ENCODE data around the gene WDR36. TPM values are rescaled to one million over a fixed set of nuclear protein-coding genes. Genes with fewer than 3 reads are reported as not detected.

WDR36 gene
- polyA plus RNA-seq, 1 of the 3 experiments (the other 2 are of a cell fraction), result 6.7 TPM

DNA sequence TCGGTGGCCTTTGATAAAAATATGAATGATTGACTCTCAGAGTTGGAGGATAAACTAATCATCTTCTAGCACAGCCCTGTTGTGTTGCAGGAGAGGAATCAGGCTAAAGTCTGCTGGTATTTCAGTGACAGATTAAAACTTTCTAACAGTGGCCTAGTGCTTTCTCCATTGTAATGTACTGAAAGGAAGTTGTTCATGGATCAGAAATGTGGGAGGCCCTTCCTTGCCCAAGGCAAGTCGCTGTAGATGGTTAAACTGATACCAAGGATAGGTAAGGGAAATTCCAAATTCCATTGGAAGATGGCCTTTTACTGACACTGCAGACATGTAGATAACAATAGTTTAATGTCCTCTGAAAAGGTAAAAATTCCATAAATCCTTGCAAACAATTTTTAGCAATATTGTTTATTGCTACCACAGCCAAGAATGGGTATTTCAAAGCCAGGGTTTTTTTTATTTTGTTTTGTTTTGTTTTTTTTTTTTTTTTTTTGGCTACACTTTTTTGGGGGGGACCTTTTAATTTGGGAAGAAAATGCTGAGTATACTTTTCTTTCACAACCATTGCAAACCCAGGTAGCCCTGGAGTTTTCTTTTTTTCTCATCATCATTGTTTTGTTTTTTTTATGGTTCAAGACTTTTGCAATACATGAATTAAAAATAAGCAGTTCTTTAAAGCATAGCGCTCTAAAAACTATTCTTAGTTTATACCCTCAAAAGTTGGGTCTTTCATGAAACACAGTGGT, 35.5 kb downstream of the WDR36 start (continued):
- TF ChIP-seq CTCF (IDR thresholded peaks at IDR 0.05) (no peak), YY1 (IDR thresholded peaks at IDR 0.05; ENCODE audit: low read depth) (no peak), TCF12 (IDR thresholded peaks at IDR 0.05) (peak; percentile 2; the same call in 1 of the 2 replicates), SMC3 (IDR thresholded peaks at IDR 0.05; ENCODE audit: low read depth, low read length) (no peak), MAX (IDR thresholded peaks at IDR 0.05; ENCODE audit: low read depth) (no peak), EZH2phosphoT487 (IDR thresholded peaks at IDR 0.05; ENCODE audit: borderline replicate concordance, low read depth) (no peak), GATA2 (CRISPR knock-in tag; IDR thresholded peaks at IDR 0.05) (no peak), RCOR1 (IDR thresholded peaks at IDR 0.05; ENCODE audit: low read length) (no peak), POLR2AphosphoS5 (IDR thresholded peaks at IDR 0.05; ENCODE audit: low read depth, low read length) (no peak), NFIC (IDR thresholded peaks at IDR 0.05; ENCODE audit: borderline replicate concordance) (no peak), SIN3A (IDR thresholded peaks at IDR 0.05; ENCODE audit: borderline replicate concordance, low read depth, low read length) (no peak), FOXJ3 (CRISPR knock-in tag; IDR thresholded peaks at IDR 0.05) (no peak)
- TF ChIP-seq, protein P1, sequence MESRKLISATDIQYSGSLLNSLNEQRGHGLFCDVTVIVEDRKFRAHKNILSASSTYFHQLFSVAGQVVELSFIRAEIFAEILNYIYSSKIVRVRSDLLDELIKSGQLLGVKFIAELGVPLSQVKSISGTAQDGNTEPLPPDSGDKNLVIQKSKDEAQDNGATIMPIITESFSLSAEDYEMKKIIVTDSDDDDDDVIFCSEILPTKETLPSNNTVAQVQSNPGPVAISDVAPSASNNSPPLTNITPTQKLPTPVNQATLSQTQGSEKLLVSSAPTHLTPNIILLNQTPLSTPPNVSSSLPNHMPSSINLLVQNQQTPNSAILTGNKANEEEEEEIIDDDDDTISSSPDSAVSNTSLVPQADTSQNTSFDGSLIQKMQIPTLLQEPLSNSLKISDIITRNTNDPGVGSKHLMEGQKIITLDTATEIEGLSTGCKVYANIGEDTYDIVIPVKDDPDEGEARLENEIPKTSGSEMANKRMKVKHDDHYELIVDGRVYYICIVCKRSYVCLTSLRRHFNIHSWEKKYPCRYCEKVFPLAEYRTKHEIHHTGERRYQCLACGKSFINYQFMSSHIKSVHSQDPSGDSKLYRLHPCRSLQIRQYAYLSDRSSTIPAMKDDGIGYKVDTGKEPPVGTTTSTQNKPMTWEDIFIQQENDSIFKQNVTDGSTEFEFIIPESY (IDR thresholded peaks at IDR 0.05; ENCODE audit: borderline replicate concordance, low read depth), result no peak

- DNase-seq, result no peak
- Histone ChIP-seq H4K20me1 (ENCODE audit: insufficient read depth) (no peaks in the 10 kb centered on the region), H3K4me3 (ENCODE audit: low read depth in 2 of 2, low read length in 1 of 2) (no peak overlapping the region), H3K9me3 (no peaks in the 10 kb centered on the region), H3K9ac (no peak overlapping the region), H3K27ac (ENCODE audit: low read depth in 2 of 2, low read length in 1 of 2) (no peak overlapping the region), H3F3A (replicated peaks; ENCODE audit: insufficient read depth) (peaks cover 13% of the 10 kb centered on the region), H3K36me3 (replicated peaks in 1 of 2; ENCODE audit: control insufficient read depth in 1 of 2, insufficient read depth in 2 of 2, low read length in 1 of 2) (peaks cover 42 to 46% of the 10 kb centered on the region in 2 experiments), H3K9me2 (no peaks in the 10 kb centered on the region), H3K79me2 (ENCODE audit: insufficient read depth) (no peaks in the 10 kb centered on the region), H3K4me1 (ENCODE audit: control insufficient read depth in 1 of 2, insufficient read depth in 2 of 2, low read depth in 1 of 2, low read length in 1 of 2) (peaks cover 0 to 4% of the 10 kb centered on the region in 2 experiments; a peak in 3 of 4 replicates), H3K27me3 (ENCODE audit: insufficient read depth) (no peaks in the 10 kb centered on the region), H3K4me2 (no peak overlapping the region), H2AFZ (ENCODE audit: low read depth) (no peak overlapping the region)
- 98% methylated on average over 3 of the region's 3 CpGs for WGBS (ENCODE audit: low lambda C conversion rate)
- ChIA-PET CTCF (no interaction called here), POLR2A (no interaction called here)
- TF ChIP-seq, protein P1 (IDR thresholded peaks at IDR 0.05; ENCODE audit: borderline replicate concordance, low read depth), result no peak
- TF ChIP-seq MAX (IDR thresholded peaks at IDR 0.05; ENCODE audit: low read depth), result no peak
- no peak for TF ChIP-seq EZH2phosphoT487 (IDR thresholded peaks at IDR 0.05; ENCODE audit: borderline replicate concordance, low read depth)
- TF ChIP-seq FOXM1 (IDR thresholded peaks at IDR 0.05; ENCODE audit: low read depth), result no peak
- TF ChIP-seq NFIC (IDR thresholded peaks at IDR 0.05; ENCODE audit: borderline replicate concordance), result no peak
- no peak for TF ChIP-seq YY1 (IDR thresholded peaks at IDR 0.05; ENCODE audit: low read depth)
- TF ChIP-seq MEF2A (IDR thresholded peaks at IDR 0.05; ENCODE audit: borderline replicate concordance, low read depth), result no peak
- TF ChIP-seq CTCF (IDR thresholded peaks at IDR 0.05), result no peak
- TF ChIP-seq SIN3A (IDR thresholded peaks at IDR 0.05; ENCODE audit: borderline replicate concordance, low read depth, low read length), result no peak
- TF ChIP-seq MXI1 (IDR thresholded peaks at IDR 0.05; ENCODE audit: low read depth, low read length), result no peak
- TF ChIP-seq GABPA (IDR thresholded peaks at IDR 0.05; ENCODE audit: low read depth), result no peak
- no peak for TF ChIP-seq USF1 (IDR thresholded peaks at IDR 0.05; ENCODE audit: borderline replicate concordance, low read depth)
- no peak for TF ChIP-seq TAF1 (IDR thresholded peaks at IDR 0.05; ENCODE audit: borderline replicate concordance, low read depth, low read length)
- TF ChIP-seq RXRA (IDR thresholded peaks at IDR 0.05; ENCODE audit: borderline replicate concordance, low read depth), result no peak
Measured at GRCh38 chr5:111129938-111130337, 37.8 kb downstream of the WDR36 start.

Data from SK-N-SH (cell line).